HepG2 (cell line): ENCODE data around the gene VAMP2. TPM values are rescaled to one million over a fixed set of nuclear protein-coding genes. Genes with fewer than 3 reads are reported as not detected.
A peak's percentile ranks its signal among the peaks of the same experiment; 100 is the strongest.

Source experiments
- ATAC-seq: fragments of 200-7000 bp; cut with Tn5 transposase; 3 replicates; pipeline ENCODE4 v1.9.1; 2020; ENCODE audit warnings: mild to moderate bottlenecking, moderate library complexity
- BruUV-seq: library from RNA; stranded (reverse); fragments of 400-500 nt; replicated peaks from 2 replicates; lab custom pipeline; 2021; lab: Mats Ljungman, UMichigan
- CTCF ChIA-PET: fragments of 300-600 bp; formaldehyde crosslinking; extraction: SDS; loops from one replicate; lab custom pipeline; 2021; ENCODE audit warnings: low total read pairs, inconsistent platforms, low intra/inter-chr PET ratio; lab: Yijun Ruan, JAX
- POLR2A ChIA-PET: fragments of 350-600 bp; sonication (Branson Sonifier 250); formaldehyde crosslinking; loops from one replicate; lab custom pipeline; 2020; ENCODE audit warnings: antibody characterized with exemption, inconsistent platforms; lab: Yijun Ruan, JAX
- DNase-seq: peaks from one replicate; pipeline ENCODE4 v3.0.0-alpha.2; 2015; ENCODE audit warnings: low spot score
- FAIRE-seq: peaks from 3 replicates; lab custom pipeline; 2011; peaks lifted over from hg19 to GRCh38; lab: Jason Lieb, UNC
- H2AFZ ChIP-seq: one replicate; pipeline ENCODE4 v1.6.1; 2011; ENCODE audit warnings: low read length, inconsistent platforms
- H3K27ac ChIP-seq: fragments of 300-600 bp; 3 replicates; pipeline ENCODE4 v1.8.0; 2011; ENCODE audit warnings: mixed run types, mild to moderate bottlenecking, mixed read lengths, low read length, inconsistent platforms; ENCODE audit not compliant: insufficient read depth; ENCODE audit errors: extremely low read length
- H3K27me3 ChIP-seq, 2 experiments: fragments of 200-600 bp in 1 of 2; 2 replicates in 1 of 2; 3 replicates in 1 of 2; pipeline versions ENCODE4 v1.6.0 to v1.8.0; 2011; ENCODE audit warnings: low read length in 2 of 2, mild to moderate bottlenecking in 2 of 2, moderate library complexity in 2 of 2, inconsistent platforms in 1 of 2; ENCODE audit not compliant: insufficient read depth in 2 of 2, control insufficient read depth in 1 of 2
- H3K36me3 ChIP-seq, 2 experiments: fragments of 200-600 bp in 1 of 2; replicated peaks in 1 of 2; 2 replicates in 1 of 2; 3 replicates in 1 of 2; pipeline versions ENCODE4 v1.5.1 to v1.8.0; 2011; ENCODE audit warnings: low read length in 2 of 2, inconsistent platforms in 1 of 2; ENCODE audit not compliant: insufficient read depth in 2 of 2, control insufficient read depth in 1 of 2
- H3K4me1 ChIP-seq: 2 replicates; pipeline ENCODE4 v1.5.1; 2012; ENCODE audit warnings: low read length, inconsistent platforms; ENCODE audit not compliant: insufficient read depth
- H3K4me2 ChIP-seq: 2 replicates; pipeline ENCODE4 v1.6.0; 2011; ENCODE audit warnings: low read depth, low read length, inconsistent platforms
- H3K4me3 ChIP-seq, 3 experiments: fragments of 200-600 bp in 1 of 3; sonication (generic), shearing (Covaris generic) in 1 of 3; replicated peaks in 1 of 3; 2 replicates each; pipeline ENCODE4 v1.5.1; 2011 to 2016; ENCODE audit warnings: low read length in 3 of 3, inconsistent platforms in 2 of 3, low read depth in 2 of 3, mild to moderate bottlenecking in 2 of 3, control low read depth in 1 of 3, mixed read lengths in 1 of 3; ENCODE audit not compliant: insufficient read depth in 1 of 3
- H3K79me2 ChIP-seq: one replicate; pipeline ENCODE4 v1.6.1; 2011; ENCODE audit warnings: low read length, inconsistent platforms; ENCODE audit not compliant: insufficient read depth
- H3K9ac ChIP-seq: 2 replicates; pipeline ENCODE4 v1.6.0; 2011; ENCODE audit warnings: mild to moderate bottlenecking, low read depth, low read length, inconsistent platforms; ENCODE audit not compliant: insufficient read depth
- H3K9me3 ChIP-seq: 2 replicates; pipeline ENCODE4 v1.5.1; 2012; ENCODE audit warnings: mild to moderate bottlenecking, low read length
- H4K20me1 ChIP-seq: 2 replicates; pipeline ENCODE4 v1.6.0; 2011; ENCODE audit warnings: inconsistent platforms, mild to moderate bottlenecking, low read length, moderate library complexity; ENCODE audit not compliant: insufficient read depth
- ATM ChIP-seq: fragments of 450-650 bp; IDR thresholded peaks from 2 replicates; pipeline ENCODE4 v1.7.1; 2017; ENCODE audit warnings: mild to moderate bottlenecking, borderline replicate concordance
- KAT8 ChIP-seq: IDR thresholded peaks from 2 replicates; pipeline ENCODE4 v1.6.1; 2016; ENCODE audit warnings: missing genetic modification reagents, missing compliant biosample characterization
- KDM3A ChIP-seq: IDR thresholded peaks from 2 replicates; pipeline ENCODE4 v1.6.1; 2018; ENCODE audit warnings: low read depth, missing compliant biosample characterization
- NFE2L1 ChIP-seq: sonication (generic); formaldehyde crosslinking; IDR thresholded peaks from 2 replicates; pipeline ENCODE4 v1.4.0; 2020; ENCODE audit warnings: missing genetic modification reagents, mild to moderate bottlenecking, borderline replicate concordance
- POLR2AphosphoS2 ChIP-seq: IDR thresholded peaks from 2 replicates; pipeline ENCODE4 v1.6.1; 2011; ENCODE audit warnings: low read depth, low read length, improper control_type of control experiment
- SAFB2 ChIP-seq: sonication (generic); formaldehyde crosslinking; IDR thresholded peaks from 2 replicates; pipeline ENCODE4 v1.5.1; 2020; ENCODE audit warnings: missing genetic modification reagents, low read depth, mild to moderate bottlenecking, borderline replicate concordance
- TBP ChIP-seq: sonication (generic); formaldehyde crosslinking; IDR thresholded peaks from 2 replicates; pipeline ENCODE4 v1.5.0; 2020; ENCODE audit warnings: missing genetic modification reagents
- TOE1 ChIP-seq: sonication (generic); formaldehyde crosslinking; IDR thresholded peaks from 2 replicates; pipeline ENCODE4 v1.4.0; 2020; ENCODE audit warnings: mild to moderate bottlenecking, missing genetic modification reagents
- ZC3H4 ChIP-seq: sonication (generic); formaldehyde crosslinking; IDR thresholded peaks from 2 replicates; pipeline ENCODE4 v1.4.0; 2020; ENCODE audit warnings: missing genetic modification reagents, borderline replicate concordance
- ZSCAN9 ChIP-seq: IDR thresholded peaks from 2 replicates; pipeline ENCODE4 v1.6.1; 2016; ENCODE audit warnings: borderline replicate concordance
- WGBS: methylation state at CpG from one replicate; pipeline ENCODE4 v1.1.6; 2017; ENCODE audit warnings: low lambda C conversion rate; 5-methylcytosine and 5-hydroxymethylcytosine counted together
- in situ Hi-C: cut with HindIII; loops from 2 replicates; pipeline ENCODE4 v1.10.0; 2017; ENCODE audit warnings: low pct_unique_long_range_greater_than_20kb; ENCODE audit not compliant: extremely low pct_ligation_motif_present
- intact Hi-C: fragments of 100-400 bp; cut with micrococcal nuclease; formaldehyde crosslinking; loops from one replicate; pipeline ENCODE4 v1.10.0; 2022; ENCODE audit not compliant: unreplicated experiment
- polyA plus RNA-seq, 8 experiments: library from polyadenylated mRNA; depleted of rRNA in 3 of 8; stranded (reverse) in 7 of 8; unstranded in 1 of 8; fragments of >200 nt; fragmentation: Illumina TruSeq in 4 of 8; extraction: Trizol in 4 of 8; gene quantifications; 2 replicates each; pipeline versions ENCODE4 v1.2.1 to v1.2.3, GENCODE V29; 2011 to 2016; ENCODE audit warnings: low read depth in 4 of 8, missing spikeins in 1 of 8, mixed read lengths in 1 of 8; ENCODE audit not compliant: insufficient read depth in 1 of 8
- total RNA-seq, 5 experiments: library from RNA; depleted of rRNA; stranded (reverse); fragments of >200 nt; fragmentation: Illumina TruSeq; extraction: Trizol; gene quantifications; 2 replicates each; pipeline ENCODE4 v1.2.3, GENCODE V29; 2016; ENCODE audit warnings: low read depth in 1 of 5
- TF ChIP-seq, protein P1 (sequence below): sonication (generic); formaldehyde crosslinking; IDR thresholded peaks from 2 replicates; pipeline ENCODE4 v1.4.0; 2020; ENCODE audit warnings: missing genetic modification reagents
- TF ChIP-seq, protein P2 (sequence below): sonication (generic); formaldehyde crosslinking; IDR thresholded peaks from 2 replicates; pipeline ENCODE4 v1.4.0; 2020; ENCODE audit warnings: mild to moderate bottlenecking, missing genetic modification reagents
- TF ChIP-seq, protein P3 (sequence below): IDR thresholded peaks from 2 replicates; pipeline ENCODE4 v1.6.1; 2016; ENCODE audit warnings: missing genetic modification reagents, missing compliant biosample characterization

VAMP2 gene
- total and polyA plus RNA-seq, 2 of the 13 experiments (the other 11 are each of a cell fraction or from before 2014, with no cell fraction given) = 3.9 to 17.2 TPM

DNA sequence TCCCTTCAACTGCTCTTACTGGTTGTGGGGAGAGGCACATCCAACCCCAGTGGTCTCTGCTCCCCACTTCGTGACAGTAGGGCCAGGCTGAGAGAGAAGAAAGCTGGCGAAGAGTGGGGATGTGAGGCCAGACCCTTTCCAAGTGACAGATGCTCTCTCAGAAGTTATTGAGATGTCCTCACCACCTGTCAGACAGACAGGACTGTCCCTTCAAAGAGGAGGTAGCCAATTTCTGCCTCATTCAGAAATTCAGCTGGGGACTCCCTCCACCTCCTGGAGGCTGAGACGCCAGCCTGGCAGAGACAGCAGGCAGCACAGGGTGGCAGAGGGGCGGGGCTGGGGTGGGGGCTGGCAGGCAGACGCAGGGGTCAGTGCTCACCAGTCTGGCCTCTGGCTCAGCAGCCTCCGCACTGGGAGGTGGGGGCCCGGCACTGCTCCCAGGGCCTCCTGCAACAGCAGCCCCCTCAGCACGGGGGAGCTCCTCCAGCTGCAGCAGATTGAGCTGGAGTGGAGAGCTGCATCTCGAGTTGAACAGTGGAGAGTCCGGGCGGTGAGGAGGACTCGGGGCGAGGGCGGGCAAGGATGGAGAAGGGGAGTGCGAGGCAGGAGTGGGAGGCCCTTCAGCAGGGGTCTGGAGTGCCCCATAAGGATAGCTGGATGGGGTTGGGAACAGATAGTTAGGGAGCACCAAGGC, 19.7 kb downstream of the VAMP2 start:
- Histone ChIP-seq H3K36me3 (peaks cover 16 to 31% of the 10 kb centered on the region in 2 experiments; a peak in 4 of 5 replicates), H3K4me1 (peaks cover 12% of the 10 kb centered on the region), H3K9me3 (no peaks in the 10 kb centered on the region), H3K4me3 (no peak overlapping the region), H3K9ac (no peak overlapping the region), H2AFZ (no peak overlapping the region), H3K79me2 (no peaks in the 10 kb centered on the region), H3K27ac (no peak overlapping the region), H3K4me2 (no peak overlapping the region), H4K20me1 (0 out of 2 replicates have a peak, but pooled peaks cover 3% of the 10 kb centered on the region), H3K27me3 (no peaks in the 10 kb centered on the region; a peak in 1 of 5 replicates)
- intact Hi-C loops (no loop called here), in situ Hi-C loops (no loop called here)
- WGBS = 94% methylated on average over 9 of the region's 15 CpGs
- no peak for ATAC-seq
- no peak for FAIRE-seq
- no TSS peak for BruUV-seq
- ChIA-PET CTCF (no interaction called here), POLR2A (no interaction called here)
- 0 out of 2 replicates have a peak, but pooled peaks have one; percentile 16 for TF ChIP-seq POLR2AphosphoS2
- no peak for TF ChIP-seq ZSCAN9 (CRISPR knock-in tag)
- no peak for DNase-seq

DNA sequence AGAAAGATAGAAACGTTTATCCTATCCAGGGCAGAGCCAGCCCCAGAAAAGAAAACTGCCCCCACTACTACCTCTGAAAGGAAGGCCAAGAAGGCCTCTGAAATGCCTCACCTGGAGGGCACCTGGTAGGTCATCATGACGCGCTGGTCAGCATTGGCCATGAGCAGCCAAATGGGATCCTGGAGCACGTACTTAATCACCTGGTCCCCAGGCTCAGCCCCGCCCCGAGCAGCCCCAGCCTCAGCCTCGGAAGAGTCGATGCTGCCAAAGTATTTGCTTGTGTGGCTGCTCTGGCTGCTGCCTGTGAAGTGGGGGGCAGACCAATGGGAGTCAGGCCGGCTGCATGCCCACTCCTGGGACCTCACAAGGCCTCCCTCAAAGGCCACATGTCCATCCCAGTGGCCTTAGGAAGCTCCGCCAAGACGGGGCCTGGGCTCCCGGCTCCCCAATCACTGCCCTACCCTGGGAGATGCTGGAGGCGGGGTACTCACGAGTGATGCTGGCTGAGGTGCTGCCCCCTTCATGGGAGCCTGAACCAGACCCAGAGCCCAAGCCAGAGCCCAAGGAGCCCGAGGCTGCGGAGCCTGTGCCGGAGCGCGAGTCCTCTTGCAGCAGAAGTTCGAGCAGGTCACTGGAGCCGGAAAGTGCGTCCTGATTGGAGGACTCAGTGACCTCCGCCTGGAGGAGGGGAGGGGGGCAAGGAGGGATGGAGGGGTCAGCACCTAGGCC, 20.4 kb downstream of the VAMP2 start:
- no peak overlapping the region for H3K4me2 ChIP-seq
- intact Hi-C loops = no loop called here
- DNase-seq (no peak), FAIRE-seq (no peak), ATAC-seq (no peak)
- no peak overlapping the region for H3K4me3 ChIP-seq
- no peak overlapping the region for H2AFZ ChIP-seq
- peaks cover 13 to 25% of the 10 kb centered on the region in 2 experiments; a peak in 4 of 5 replicates for H3K36me3 ChIP-seq
- ChIA-PET CTCF (no interaction called here), POLR2A (interaction anchor here (1.0 to 3.2 kb wide), 2 partner anchors 12 to 18 kb away, joined by 3 to 18 read pairs; no protein-coding TSS in a partner anchor)
- 92% methylated on average over 13 of the region's 23 CpGs for WGBS
- BruUV-seq = no TSS peak
- no peak overlapping the region for H3K27ac ChIP-seq
- H3K27me3 ChIP-seq = no peaks in the 10 kb centered on the region; a peak in 1 of 5 replicates
- no peaks in the 10 kb centered on the region for H3K79me2 ChIP-seq
- H3K4me1 ChIP-seq = peaks cover 19% of the 10 kb centered on the region
- H4K20me1 ChIP-seq = 0 out of 2 replicates have a peak, but pooled peaks cover 3% of the 10 kb centered on the region
- in situ Hi-C loops = no loop called here
- H3K9ac ChIP-seq = no peak overlapping the region
- no peaks in the 10 kb centered on the region for H3K9me3 ChIP-seq
- TF ChIP-seq KDM3A (no peak), NFE2L1 (CRISPR knock-in tag) (no peak), SAFB2 (CRISPR knock-in tag) (no peak), KAT8 (no peak), ZC3H4 (CRISPR knock-in tag) (no peak), TOE1 (CRISPR knock-in tag) (no peak), TBP (CRISPR knock-in tag) (no peak), ATM (no peak)
- TF ChIP-seq, protein P1, sequence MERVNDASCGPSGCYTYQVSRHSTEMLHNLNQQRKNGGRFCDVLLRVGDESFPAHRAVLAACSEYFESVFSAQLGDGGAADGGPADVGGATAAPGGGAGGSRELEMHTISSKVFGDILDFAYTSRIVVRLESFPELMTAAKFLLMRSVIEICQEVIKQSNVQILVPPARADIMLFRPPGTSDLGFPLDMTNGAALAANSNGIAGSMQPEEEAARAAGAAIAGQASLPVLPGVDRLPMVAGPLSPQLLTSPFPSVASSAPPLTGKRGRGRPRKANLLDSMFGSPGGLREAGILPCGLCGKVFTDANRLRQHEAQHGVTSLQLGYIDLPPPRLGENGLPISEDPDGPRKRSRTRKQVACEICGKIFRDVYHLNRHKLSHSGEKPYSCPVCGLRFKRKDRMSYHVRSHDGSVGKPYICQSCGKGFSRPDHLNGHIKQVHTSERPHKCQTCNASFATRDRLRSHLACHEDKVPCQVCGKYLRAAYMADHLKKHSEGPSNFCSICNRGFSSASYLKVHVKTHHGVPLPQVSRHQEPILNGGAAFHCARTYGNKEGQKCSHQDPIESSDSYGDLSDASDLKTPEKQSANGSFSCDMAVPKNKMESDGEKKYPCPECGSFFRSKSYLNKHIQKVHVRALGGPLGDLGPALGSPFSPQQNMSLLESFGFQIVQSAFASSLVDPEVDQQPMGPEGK (CRISPR knock-in tag) = no peak
- TF ChIP-seq, protein P2, sequence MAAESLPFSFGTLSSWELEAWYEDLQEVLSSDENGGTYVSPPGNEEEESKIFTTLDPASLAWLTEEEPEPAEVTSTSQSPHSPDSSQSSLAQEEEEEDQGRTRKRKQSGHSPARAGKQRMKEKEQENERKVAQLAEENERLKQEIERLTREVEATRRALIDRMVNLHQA (CRISPR knock-in tag) = no peak
- TF ChIP-seq, protein P3, sequence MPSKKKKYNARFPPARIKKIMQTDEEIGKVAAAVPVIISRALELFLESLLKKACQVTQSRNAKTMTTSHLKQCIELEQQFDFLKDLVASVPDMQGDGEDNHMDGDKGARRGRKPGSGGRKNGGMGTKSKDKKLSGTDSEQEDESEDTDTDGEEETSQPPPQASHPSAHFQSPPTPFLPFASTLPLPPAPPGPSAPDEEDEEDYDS = no peak
